A673 (cell line): ENCODE measurements around the gene MFSD2A. TPM values are rescaled to one million over a fixed set of nuclear protein-coding genes. Genes with fewer than 3 reads are reported as not detected.
A peak's percentile ranks its signal among the peaks of the same experiment; 100 is the strongest.

Source experiments
- BruUV-seq: library from RNA; stranded (reverse); fragments of 400-500 nt; replicated peaks from 2 replicates; lab custom pipeline; 2021; lab: Mats Ljungman, UMichigan
- CTCF ChIA-PET: fragments of 300-600 bp; sonication (Branson Sonifier 250); formaldehyde crosslinking; loops from one replicate; lab custom pipeline; 2022; ENCODE audit warnings: antibody characterized with exemption; lab: Charles Lee
- POLR2A ChIA-PET: fragments of 300-600 bp; sonication (Branson Sonifier 250); formaldehyde crosslinking; loops from one replicate; lab custom pipeline; 2022; ENCODE audit warnings: antibody characterized with exemption; ENCODE audit not compliant: low non-redundant PET; lab: Charles Lee
- DNase-seq: peaks from one replicate; pipeline ENCODE4 v3.0.0-alpha.2; 2015; ENCODE audit warnings: low spot score
- H3K27ac ChIP-seq: fragments of 200-600 bp; sonication (generic); 2 replicates; pipeline ENCODE4 v1.5.1; 2016; ENCODE audit warnings: mixed run types, low read depth, mild to moderate bottlenecking, mixed read lengths, antibody characterized with exemption, low read length; ENCODE audit not compliant: poor library complexity, severe bottlenecking
- H3K27me3 ChIP-seq: fragments of 200-600 bp; sonication (generic); replicated peaks from 2 replicates; pipeline ENCODE4 v1.6.1; 2017; ENCODE audit warnings: mixed run types, low read depth, mild to moderate bottlenecking, mixed read lengths, antibody characterized with exemption, low read length; ENCODE audit not compliant: insufficient read depth, poor library complexity
- H3K36me3 ChIP-seq: fragments of 200-600 bp; sonication (generic); 2 replicates; pipeline ENCODE4 v1.6.1; 2016; ENCODE audit warnings: mixed run types, mild to moderate bottlenecking, mixed read lengths, antibody characterized with exemption, low read length; ENCODE audit not compliant: insufficient read depth, poor library complexity, severe bottlenecking
- H3K4me1 ChIP-seq: fragments of 200-600 bp; sonication (generic); 2 replicates; pipeline ENCODE4 v1.6.1; 2017; ENCODE audit warnings: mixed run types, mild to moderate bottlenecking, mixed read lengths, antibody characterized with exemption, low read length; ENCODE audit not compliant: insufficient read depth, poor library complexity, severe bottlenecking
- H3K4me3 ChIP-seq: fragments of 200-600 bp; sonication (generic); 2 replicates; pipeline ENCODE4 v1.5.1; 2016; ENCODE audit warnings: low read depth, mixed run types, mild to moderate bottlenecking, mixed read lengths, low read length; ENCODE audit not compliant: poor library complexity, severe bottlenecking
- H3K9me3 ChIP-seq: fragments of 200-600 bp; sonication (generic); 2 replicates; pipeline ENCODE4 v1.6.1; 2016; ENCODE audit warnings: mixed run types, low read depth, mild to moderate bottlenecking, mixed read lengths, antibody characterized with exemption, low read length; ENCODE audit not compliant: poor library complexity, severe bottlenecking
- EZH2 ChIP-seq: fragments of 200-600 bp; sonication (generic); IDR thresholded peaks from 2 replicates; pipeline ENCODE4 v1.6.1; 2017; ENCODE audit warnings: borderline replicate concordance, low read depth, mild to moderate bottlenecking, mixed read lengths, antibody characterized with exemption, low read length; ENCODE audit not compliant: poor library complexity, severe bottlenecking
- intact Hi-C: fragments of 100-400 bp; cut with micrococcal nuclease; formaldehyde crosslinking; loops from one replicate; pipeline ENCODE4 v1.10.0; 2022; ENCODE audit not compliant: unreplicated experiment
- total RNA-seq: library from RNA; stranded (reverse); gene quantifications from 2 replicates; pipeline ENCODE4 v1.2.3, GENCODE V29; 2021
- TF ChIP-seq, protein P1 (sequence below): fragments of 300-800, 200-600 bp; sonication (generic); conservative IDR thresholded peaks from 2 replicates; pipeline ENCODE4 v1.5.1; 2017; ENCODE audit warnings: low read depth, mild to moderate bottlenecking, antibody characterized with exemption, low read length, moderate library complexity, mixed read lengths

The MFSD2A gene
- total RNA-seq, 1 experiment from 2014 or later: 7.4 TPM

DNA sequence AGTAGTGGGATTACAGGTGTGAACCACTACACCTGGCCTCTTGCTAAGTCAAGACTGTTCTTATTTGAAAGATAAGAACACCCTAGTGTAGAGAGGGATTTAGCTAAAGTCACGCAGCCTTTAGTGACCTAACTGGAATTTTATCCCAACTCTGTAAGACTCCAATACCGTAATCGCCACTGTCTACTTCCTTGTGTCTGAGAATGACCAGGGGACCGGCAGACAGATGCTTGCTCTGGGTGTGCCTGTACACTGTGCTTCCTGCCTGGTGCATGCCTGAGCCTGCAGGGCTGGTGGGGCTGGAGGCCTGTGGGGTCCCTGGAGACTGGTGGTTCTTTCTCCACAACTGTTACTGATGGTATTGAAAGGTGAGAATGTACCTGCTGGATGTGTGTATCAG lies 15.3 kb downstream of the MFSD2A start:
- Histone ChIP-seq H3K4me3 (no peak overlapping the region), H3K27me3 (no peaks in the 10 kb centered on the region), H3K4me1 (no peaks in the 10 kb centered on the region), H3K27ac (no peak overlapping the region), H3K9me3 (no peaks in the 10 kb centered on the region), H3K36me3 (no peaks in the 10 kb centered on the region)
- TF ChIP-seq EZH2: no peak
- TF ChIP-seq, protein P1, sequence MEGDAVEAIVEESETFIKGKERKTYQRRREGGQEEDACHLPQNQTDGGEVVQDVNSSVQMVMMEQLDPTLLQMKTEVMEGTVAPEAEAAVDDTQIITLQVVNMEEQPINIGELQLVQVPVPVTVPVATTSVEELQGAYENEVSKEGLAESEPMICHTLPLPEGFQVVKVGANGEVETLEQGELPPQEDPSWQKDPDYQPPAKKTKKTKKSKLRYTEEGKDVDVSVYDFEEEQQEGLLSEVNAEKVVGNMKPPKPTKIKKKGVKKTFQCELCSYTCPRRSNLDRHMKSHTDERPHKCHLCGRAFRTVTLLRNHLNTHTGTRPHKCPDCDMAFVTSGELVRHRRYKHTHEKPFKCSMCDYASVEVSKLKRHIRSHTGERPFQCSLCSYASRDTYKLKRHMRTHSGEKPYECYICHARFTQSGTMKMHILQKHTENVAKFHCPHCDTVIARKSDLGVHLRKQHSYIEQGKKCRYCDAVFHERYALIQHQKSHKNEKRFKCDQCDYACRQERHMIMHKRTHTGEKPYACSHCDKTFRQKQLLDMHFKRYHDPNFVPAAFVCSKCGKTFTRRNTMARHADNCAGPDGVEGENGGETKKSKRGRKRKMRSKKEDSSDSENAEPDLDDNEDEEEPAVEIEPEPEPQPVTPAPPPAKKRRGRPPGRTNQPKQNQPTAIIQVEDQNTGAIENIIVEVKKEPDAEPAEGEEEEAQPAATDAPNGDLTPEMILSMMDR: no peak
- ChIA-PET CTCF (no interaction called here), POLR2A (no interaction called here)
- BruUV-seq: no TSS peak
- no peak for DNase-seq
- intact Hi-C loops: no loop called here

DNA sequence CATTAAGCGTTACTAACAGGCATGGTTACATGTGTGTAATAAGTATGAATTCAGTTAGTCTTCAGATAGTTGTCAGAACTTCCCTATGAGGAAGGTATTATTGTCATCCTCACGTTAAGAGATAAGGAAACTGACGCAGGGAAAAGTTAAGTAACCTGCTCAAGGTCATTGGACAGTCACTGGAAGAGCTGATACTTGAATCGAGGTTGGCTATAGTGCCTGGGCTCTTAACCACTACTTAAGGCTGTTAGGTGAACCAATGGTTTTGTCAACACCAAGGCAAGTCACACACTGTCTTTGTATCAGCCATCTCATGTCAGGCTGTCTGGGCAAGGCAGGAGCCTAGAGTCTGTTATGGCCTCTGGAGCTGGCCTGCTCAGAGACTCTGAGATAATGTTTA lies 16.2 kb downstream of the MFSD2A start:
- intact Hi-C loops: no loop called here
- no peak overlapping the region for H3K4me3 ChIP-seq
- H3K4me1 ChIP-seq: no peaks in the 10 kb centered on the region
- ChIA-PET CTCF (interaction anchor here (1.4 kb wide), 1 partner anchor 52 kb away, joined by 6 read pairs; no protein-coding TSS in a partner anchor), POLR2A (no interaction called here)
- H3K9me3 ChIP-seq: no peaks in the 10 kb centered on the region
- no peaks in the 10 kb centered on the region for H3K36me3 ChIP-seq
- no peak for DNase-seq
- TF ChIP-seq, protein P1: no peak
- TF ChIP-seq EZH2: no peak
- H3K27ac ChIP-seq: no peak overlapping the region
- BruUV-seq: no TSS peak
- H3K27me3 ChIP-seq: no peaks in the 10 kb centered on the region

DNA sequence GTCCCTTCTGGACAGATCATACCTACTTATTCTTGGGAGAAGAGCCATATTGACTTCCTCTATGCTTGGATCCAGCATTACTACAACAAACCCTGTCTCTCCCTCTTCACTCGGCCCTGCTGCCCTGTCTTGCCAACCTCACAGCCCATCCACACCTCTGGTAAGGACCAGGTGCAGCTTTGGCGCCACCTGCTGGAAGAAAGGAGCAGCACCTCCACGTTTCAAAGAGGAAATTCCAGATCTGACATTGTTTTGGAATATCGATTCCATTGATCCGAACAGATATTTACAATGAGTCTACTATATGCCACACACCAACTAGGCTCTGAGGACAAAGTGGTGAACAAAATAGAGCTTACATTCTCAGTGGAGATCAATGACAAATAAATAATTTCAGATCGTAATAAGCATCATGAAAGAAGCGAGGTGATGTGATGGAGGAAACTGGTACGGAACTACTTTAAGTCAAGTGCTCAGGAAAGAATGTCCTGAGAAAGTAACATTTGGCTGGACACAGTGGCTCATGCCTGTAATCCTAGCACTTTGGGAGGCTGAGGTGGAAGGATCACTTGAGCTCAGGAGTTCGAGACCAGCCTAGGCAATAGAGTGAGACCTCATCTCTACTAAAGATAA lies 18.7 kb downstream of the MFSD2A start:
- Histone ChIP-seq H3K9me3 (no peaks in the 10 kb centered on the region), H3K36me3 (no peaks in the 10 kb centered on the region), H3K27ac (no peak overlapping the region), H3K4me3 (no peak overlapping the region), H3K4me1 (no peaks in the 10 kb centered on the region), H3K27me3 (no peaks in the 10 kb centered on the region)
- TF ChIP-seq EZH2: no peak
- TF ChIP-seq, protein P1: peak; percentile 99
- ChIA-PET POLR2A (no interaction called here), CTCF (interaction anchor here (0.7 to 1.0 kb wide), 3 partner anchors 54 to 156 kb away, joined by 3 to 6 read pairs (median 6); no protein-coding TSS in a partner anchor)
- DNase-seq: peak; percentile 75
- BruUV-seq: no TSS peak
- intact Hi-C loops: loop anchor here (1.0 kb wide), 1 partner anchor 157 kb away; no protein-coding TSS in a partner anchor
